Measurements from ENCODE around the gene NADK.
"Not testable (repeated sequence)": the region's sequence is repeated elsewhere in the genome, so short reads cannot be mapped to it uniquely, and the experiment has no call there.

- TF ChIP-seq CTCF, POLR2A (IDR thresholded peaks at IDR 0.05): not testable (repeated sequence)
Measured at GRCh38 chr1:1704284-1704957, 73.8 kb downstream of the NADK start.
